ENCODE results near the gene FAM120B.
A peak's percentile ranks its signal among the peaks of the same experiment; 100 is the strongest.

- TF ChIP-seq CTCF (IDR thresholded peaks at IDR 0.05; ENCODE audit: poor library complexity, severe bottlenecking) (no peak), EZH2 (IDR thresholded peaks at IDR 0.05; ENCODE audit: borderline replicate concordance, insufficient read depth, low read length, poor library complexity, severe bottlenecking) (no peak), POLR2AphosphoS5 (IDR thresholded peaks at IDR 0.05) (peak; percentile 73)
Observed at GRCh38 chr6:170306324-170307079, at the start of gene FAM120B.
